Peyer's patch (tissue), 4 donors: Measurements from ENCODE around the gene STK10.

Source experiments
- POLR2A ChIP-seq, 2 donors: fragments of 450-650 bp; IDR thresholded peaks; one replicate each; pipeline ENCODE4 v1.5.1; 2017; ENCODE audit warnings: antibody characterized with exemption in 2 of 2, mild to moderate bottlenecking in 2 of 2, moderate library complexity in 2 of 2
- TF ChIP-seq, protein P1 (sequence below), 6 experiments: fragments of 450-650 bp in 4 of 6; fragments of 200-600 bp in 2 of 6; sonication (generic) in 1 of 6; IDR thresholded peaks; one replicate each; pipeline ENCODE4 v1.5.1; 2017 to 2019; ENCODE audit warnings: antibody characterized with exemption in 6 of 6, mild to moderate bottlenecking in 3 of 6, moderate library complexity in 1 of 6

DNA sequence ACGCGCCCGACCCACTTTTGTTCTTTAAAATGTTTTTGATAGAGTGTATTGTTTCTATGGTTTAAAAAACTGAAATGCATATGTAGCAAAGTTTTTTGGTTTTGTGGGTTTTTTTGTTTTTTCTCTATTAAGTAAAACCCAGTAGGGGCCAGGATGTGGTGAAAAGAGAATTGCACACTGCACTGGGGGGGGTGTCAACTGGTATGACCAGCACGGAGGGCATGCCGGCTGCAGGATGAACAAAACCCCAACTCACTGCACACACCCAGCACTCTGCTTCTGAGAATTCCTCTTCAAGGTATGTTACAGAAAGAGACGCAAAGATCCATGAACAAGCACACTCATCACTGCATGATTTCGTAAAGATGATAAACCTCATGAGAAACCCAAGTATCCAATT, 75.0 kb downstream of the STK10 start:
- TF ChIP-seq, protein P1, sequence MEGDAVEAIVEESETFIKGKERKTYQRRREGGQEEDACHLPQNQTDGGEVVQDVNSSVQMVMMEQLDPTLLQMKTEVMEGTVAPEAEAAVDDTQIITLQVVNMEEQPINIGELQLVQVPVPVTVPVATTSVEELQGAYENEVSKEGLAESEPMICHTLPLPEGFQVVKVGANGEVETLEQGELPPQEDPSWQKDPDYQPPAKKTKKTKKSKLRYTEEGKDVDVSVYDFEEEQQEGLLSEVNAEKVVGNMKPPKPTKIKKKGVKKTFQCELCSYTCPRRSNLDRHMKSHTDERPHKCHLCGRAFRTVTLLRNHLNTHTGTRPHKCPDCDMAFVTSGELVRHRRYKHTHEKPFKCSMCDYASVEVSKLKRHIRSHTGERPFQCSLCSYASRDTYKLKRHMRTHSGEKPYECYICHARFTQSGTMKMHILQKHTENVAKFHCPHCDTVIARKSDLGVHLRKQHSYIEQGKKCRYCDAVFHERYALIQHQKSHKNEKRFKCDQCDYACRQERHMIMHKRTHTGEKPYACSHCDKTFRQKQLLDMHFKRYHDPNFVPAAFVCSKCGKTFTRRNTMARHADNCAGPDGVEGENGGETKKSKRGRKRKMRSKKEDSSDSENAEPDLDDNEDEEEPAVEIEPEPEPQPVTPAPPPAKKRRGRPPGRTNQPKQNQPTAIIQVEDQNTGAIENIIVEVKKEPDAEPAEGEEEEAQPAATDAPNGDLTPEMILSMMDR (IDR thresholded peaks at IDR 0.05) = no peak
- TF ChIP-seq POLR2A (IDR thresholded peaks at IDR 0.05) = no peak
